Measurements from ENCODE around the gene PPP2R1B.

GRCh38 chr11:111797145-111797581 is 31.0 kb upstream of the PPP2R1B start:
- no peak for TF ChIP-seq TEAD4 (IDR thresholded peaks at IDR 0.05)
- no peak for TF ChIP-seq TAF1 (IDR thresholded peaks at IDR 0.05; ENCODE audit: low read depth)
- TF ChIP-seq MAX (IDR thresholded peaks at IDR 0.05), result no peak
- no peak for TF ChIP-seq RAD21 (IDR thresholded peaks at IDR 0.05; ENCODE audit: low read depth)
- TF ChIP-seq FOXM1 (IDR thresholded peaks at IDR 0.05; ENCODE audit: borderline replicate concordance, low read depth), result no peak
- no peak for TF ChIP-seq REST (IDR thresholded peaks at IDR 0.05; ENCODE audit: low read depth)
- TF ChIP-seq EP300 (IDR thresholded peaks at IDR 0.05; ENCODE audit: borderline replicate concordance), result no peak
- TF ChIP-seq TCF12 (IDR thresholded peaks at IDR 0.05; ENCODE audit: low read depth), result no peak
- no peak for TF ChIP-seq USF1 (IDR thresholded peaks at IDR 0.05)
- no peak for TF ChIP-seq EGR1 (IDR thresholded peaks at IDR 0.05)
- TF ChIP-seq NFIC (IDR thresholded peaks at IDR 0.05), result peak; percentile 70; the same call in 1 of the 2 replicates
- no peak for TF ChIP-seq CEBPB (IDR thresholded peaks at IDR 0.05)
- no peak for TF ChIP-seq CREB1 (IDR thresholded peaks at IDR 0.05; ENCODE audit: low read depth)
- no peak for TF ChIP-seq YY1 (IDR thresholded peaks at IDR 0.05; ENCODE audit: low read depth)
